Inferior parietal cortex (tissue), 1 donor: ENCODE measurements around the gene ST8SIA1.
"Not testable (repeated sequence)": the region's sequence is repeated elsewhere in the genome, so short reads cannot be mapped to it uniquely, and the experiment has no call there.

ENCODE experiments used
- DNase-seq: peaks from one replicate; pipeline ENCODE4 v3.0.0-alpha.2; 2016; ENCODE audit errors: extremely low spot score

ST8SIA1 gene

DNA sequence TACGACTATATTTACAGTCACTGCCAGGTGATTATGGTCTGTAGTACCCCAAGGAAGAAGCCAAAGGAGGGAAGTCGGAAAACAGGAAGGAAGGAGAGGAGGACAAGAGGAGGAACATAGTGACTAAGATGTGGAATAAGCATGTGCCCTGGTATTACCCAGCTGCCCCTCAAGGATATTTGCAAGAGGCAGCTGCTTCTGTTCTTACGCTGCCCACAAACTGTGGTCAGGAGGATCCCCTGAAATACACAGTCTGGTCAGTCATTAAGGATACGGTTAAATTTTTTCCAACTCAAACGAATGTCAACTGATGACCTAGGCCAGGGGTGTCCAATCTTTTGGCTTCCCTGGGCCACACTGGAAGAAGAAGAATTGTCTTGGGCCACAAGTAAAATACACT is 162.0 kb downstream of the ST8SIA1 start:
- DNase-seq, result no peak

DNA sequence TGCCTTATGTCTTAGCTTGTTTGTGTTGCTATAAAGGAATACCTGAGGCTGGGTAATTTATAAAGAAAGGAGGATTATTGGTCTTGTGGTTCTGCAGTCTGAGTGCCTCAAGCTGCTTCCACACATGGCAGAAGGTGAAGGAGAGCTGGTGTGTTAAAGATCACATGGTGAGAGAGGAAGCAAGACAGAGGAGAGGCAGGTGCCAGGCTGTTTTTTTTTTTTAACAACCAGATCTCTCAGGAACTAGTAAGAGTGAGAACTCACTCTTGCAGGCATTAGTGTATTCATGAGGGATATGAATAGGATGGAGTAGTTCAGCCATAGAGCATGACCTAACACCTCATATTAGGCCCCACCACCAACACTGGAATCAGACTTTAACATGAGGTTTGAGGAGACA is 165.1 kb downstream of the ST8SIA1 start:
- DNase-seq, result no peak

GRCh38 chr12:22164139-22164538 is 170.4 kb downstream of the ST8SIA1 start:
- DNase-seq, result no peak

DNA sequence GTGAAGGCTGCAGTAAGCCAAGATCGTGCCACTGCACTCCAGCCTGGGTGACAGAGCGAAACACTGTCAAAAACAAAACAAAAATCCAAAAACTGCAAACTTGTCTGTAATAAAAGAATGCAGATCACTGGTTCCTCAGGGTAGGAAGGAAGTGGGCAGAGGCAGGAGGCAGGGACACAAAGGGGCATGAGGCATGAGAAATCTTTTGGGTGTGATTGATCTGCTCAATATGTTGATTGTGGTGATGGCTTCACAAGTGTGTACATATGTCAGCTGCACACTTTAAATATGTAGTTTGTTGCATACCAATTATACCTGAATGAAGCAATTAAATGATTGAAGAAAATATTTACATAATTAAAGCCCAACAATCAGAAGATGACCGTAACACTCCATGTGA is 170.9 kb downstream of the ST8SIA1 start:
- DNase-seq, result no peak

DNA sequence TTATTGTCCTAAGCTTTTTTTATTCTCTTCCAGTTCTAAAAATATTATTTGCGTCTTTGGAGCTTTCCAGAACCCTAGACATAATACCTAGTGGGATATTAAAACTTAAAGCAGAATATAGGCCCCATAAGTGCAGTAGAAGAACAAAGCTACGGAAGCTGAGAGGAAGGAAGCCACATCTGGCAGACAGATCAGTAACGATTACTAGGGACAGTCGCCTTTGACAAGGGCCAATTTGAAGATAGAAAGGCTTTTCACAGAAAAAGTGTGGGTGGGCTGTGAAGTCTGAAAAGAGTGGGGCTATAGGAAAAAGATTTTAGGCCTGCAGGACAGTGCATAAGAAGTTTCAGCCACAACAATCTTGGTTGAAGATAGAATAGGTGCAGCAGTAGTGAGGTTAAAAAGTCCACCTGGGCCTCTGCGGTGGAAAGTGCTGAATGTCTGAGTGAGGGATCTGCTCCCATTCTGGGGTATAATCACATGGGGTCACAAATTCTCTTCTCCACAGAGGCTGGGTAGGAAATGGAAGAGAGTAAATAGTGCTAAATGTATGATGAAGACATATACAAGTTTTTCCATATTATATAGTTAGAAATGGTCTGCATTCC is 174.0 kb downstream of the ST8SIA1 start:
- DNase-seq, result no peak

DNA sequence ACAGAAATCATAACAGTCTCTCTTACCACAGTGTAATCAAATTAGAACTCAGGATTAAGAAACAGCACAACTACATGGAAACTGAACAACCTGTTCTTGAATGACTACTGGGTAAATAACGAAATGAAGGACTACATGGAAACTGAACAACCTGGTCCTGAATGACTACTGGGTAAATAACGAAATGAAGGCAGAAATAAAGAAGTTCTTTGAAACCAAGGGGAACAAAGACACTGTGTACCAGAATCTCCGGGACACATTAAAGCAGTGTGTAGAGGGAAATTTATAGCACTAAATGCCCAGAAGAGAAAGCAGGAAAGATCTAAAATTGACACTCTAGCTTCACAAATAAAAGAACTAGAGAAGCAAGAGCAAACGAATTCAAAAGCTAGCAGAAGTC is 185.2 kb downstream of the ST8SIA1 start:
- not testable (repeated sequence) for DNase-seq

DNA sequence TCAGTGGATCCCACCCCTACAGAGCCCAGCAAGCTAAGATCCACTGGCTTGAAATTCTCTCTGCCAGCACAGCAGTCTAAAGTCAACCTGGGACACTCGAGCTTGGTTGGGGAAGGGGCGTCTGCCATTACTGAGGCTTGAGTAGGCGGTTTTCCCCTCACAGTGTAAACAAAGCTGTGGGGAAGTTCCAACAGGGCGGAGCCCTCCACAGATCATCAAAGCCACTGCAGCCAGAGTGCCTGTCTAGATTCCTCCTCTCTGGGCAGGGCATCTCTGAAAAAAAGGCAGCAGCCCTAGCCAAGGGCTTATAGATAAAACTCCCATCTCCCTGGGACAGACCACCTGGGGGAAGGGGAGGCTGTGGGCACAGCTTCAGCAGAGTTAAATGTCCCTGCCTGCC is 187.8 kb downstream of the ST8SIA1 start:
- DNase-seq, result not testable (repeated sequence)
